HTERT RPE-1 (cell line): ENCODE measurements around the gene FAM32A.

Experiments used
- in situ Hi-C: fragments of 300-500 bp; cut with MboI; formaldehyde crosslinking; loops from 4 replicates; pipeline ENCODE4 v1.14.3; 2020; ENCODE audit warnings: low sequenced_read_pairs

The FAM32A gene

GRCh38 chr19:16200038-16201010 lies 15.1 kb downstream of the FAM32A start:
- in situ Hi-C loops, result no loop called here

GRCh38 chr19:16201011-16201391 lies 15.8 kb downstream of the FAM32A start:
- in situ Hi-C loops, result no loop called here

- in situ Hi-C loops, result no loop called here
These were observed 17.4 kb downstream of the FAM32A start for GRCh38 chr19:16202320-16203255.

- in situ Hi-C loops, result no loop called here
These were observed 18.2 kb downstream of the FAM32A start for GRCh38 chr19:16203256-16204004.

GRCh38 chr19:16204005-16204294 lies 18.7 kb downstream of the FAM32A start:
- in situ Hi-C loops, result no loop called here

- in situ Hi-C loops, result no loop called here
These were observed 20.2 kb downstream of the FAM32A start for GRCh38 chr19:16205205-16206045.

GRCh38 chr19:16206046-16206605 lies 20.9 kb downstream of the FAM32A start:
- in situ Hi-C loops, result no loop called here

GRCh38 chr19:16206637-16207036 lies 21.4 kb downstream of the FAM32A start:
- in situ Hi-C loops, result no loop called here

GRCh38 chr19:16207063-16207462 lies 21.9 kb downstream of the FAM32A start:
- in situ Hi-C loops, result no loop called here

GRCh38 chr19:16207490-16208025 lies 22.3 kb downstream of the FAM32A start:
- in situ Hi-C loops, result no loop called here

GRCh38 chr19:16208064-16208759 lies 23.0 kb downstream of the FAM32A start:
- in situ Hi-C loops, result no loop called here

GRCh38 chr19:16208847-16209665 lies 23.8 kb downstream of the FAM32A start:
- in situ Hi-C loops, result no loop called here

- in situ Hi-C loops, result no loop called here
These were observed 25.0 kb downstream of the FAM32A start for GRCh38 chr19:16210168-16210567.

- in situ Hi-C loops, result no loop called here
These were observed 27.9 kb downstream of the FAM32A start for GRCh38 chr19:16213076-16213475.

- in situ Hi-C loops, result no loop called here
These were observed 31.8 kb downstream of the FAM32A start for GRCh38 chr19:16216744-16217670.

GRCh38 chr19:16217716-16218451 lies 32.7 kb downstream of the FAM32A start:
- in situ Hi-C loops, result no loop called here
